ENCODE measurements around the gene INPP5D.
"Not testable (repeated sequence)": the region's sequence is repeated elsewhere in the genome, so short reads cannot be mapped to it uniquely, and the experiment has no call there.

INPP5D gene

GRCh38 chr2:233152541-233152940 lies 92.4 kb downstream of the INPP5D start:
- DNase-seq: peak; percentile 49

- DNase-seq: no peak
These were observed 93.1 kb downstream of the INPP5D start for GRCh38 chr2:233153146-233153798.

- no peak for DNase-seq
These were observed 95.9 kb downstream of the INPP5D start for GRCh38 chr2:233156001-233156400.

- not testable (repeated sequence) for DNase-seq
These were observed 96.3 kb downstream of the INPP5D start for GRCh38 chr2:233156461-233156860.

GRCh38 chr2:233161730-233162129 lies 101.6 kb downstream of the INPP5D start:
- DNase-seq: no peak

GRCh38 chr2:233162770-233163169 lies 102.6 kb downstream of the INPP5D start:
- DNase-seq: no peak

- no peak for DNase-seq
These were observed 103.5 kb downstream of the INPP5D start for GRCh38 chr2:233163486-233164103.

- DNase-seq: no peak
These were observed 104.0 kb downstream of the INPP5D start for GRCh38 chr2:233164128-233164635.

GRCh38 chr2:233164967-233165366 lies 104.8 kb downstream of the INPP5D start:
- no peak for DNase-seq

GRCh38 chr2:233165543-233165894 lies 105.4 kb downstream of the INPP5D start:
- no peak for DNase-seq

GRCh38 chr2:233165895-233166661 lies 105.9 kb downstream of the INPP5D start:
- no peak for DNase-seq

GRCh38 chr2:233168445-233168844 lies 108.3 kb downstream of the INPP5D start:
- no peak for DNase-seq

- DNase-seq: no peak
These were observed 108.8 kb downstream of the INPP5D start for GRCh38 chr2:233168919-233169318.

GRCh38 chr2:233171344-233171743 lies 111.2 kb downstream of the INPP5D start:
- DNase-seq: no peak

- DNase-seq: no peak
These were observed 113.0 kb downstream of the INPP5D start for GRCh38 chr2:233173115-233173514.

GRCh38 chr2:233174137-233174536 lies 114.0 kb downstream of the INPP5D start:
- no peak for DNase-seq

- no peak for DNase-seq
These were observed 119.1 kb downstream of the INPP5D start for GRCh38 chr2:233178994-233179847.

- no peak for DNase-seq
These were observed 119.8 kb downstream of the INPP5D start for GRCh38 chr2:233179848-233180366.

- no peak for DNase-seq
These were observed 123.8 kb downstream of the INPP5D start for GRCh38 chr2:233183869-233184418.

GRCh38 chr2:233184669-233185068 lies 124.5 kb downstream of the INPP5D start:
- DNase-seq: no peak

- no peak for DNase-seq
These were observed 125.2 kb downstream of the INPP5D start for GRCh38 chr2:233185330-233185729.

GRCh38 chr2:233185963-233186362 lies 125.8 kb downstream of the INPP5D start:
- no peak for DNase-seq

Data from NCI-H1105 (cell line).